ENCODE data around the gene NHSL1.

- TF ChIP-seq RCOR1 (IDR thresholded peaks at IDR 0.05; ENCODE audit: borderline replicate concordance in 1 of 2, low read depth in 2 of 2, low read length in 2 of 2) (no peak), NFIC (IDR thresholded peaks at IDR 0.05) (no peak)
Measured at GRCh38 chr6:138477913-138478539, 21.3 kb downstream of the NHSL1 start.

Data from K562 (cell line).